WTC11 (cell line): ENCODE measurements around the gene AGAP1. TPM values are rescaled to one million over a fixed set of nuclear protein-coding genes. Genes with fewer than 3 reads are reported as not detected.

Source experiments
- ATAC-seq: fragments of 200-7000 bp; cut with Tn5 transposase; 2 replicates; pipeline ENCODE4 v1.10.0; 2021; ENCODE audit warnings: mild to moderate bottlenecking, moderate library complexity
- CTCF ChIA-PET: fragments of 300-600 bp; sonication (Branson Sonifier 250); formaldehyde crosslinking; loops from one replicate; lab custom pipeline; 2021; ENCODE audit warnings: antibody characterized with exemption; lab: Charles Lee
- POLR2A ChIA-PET: fragments of 350-600 bp; sonication (Branson Sonifier 250); formaldehyde crosslinking; loops from one replicate; lab custom pipeline; 2021; ENCODE audit warnings: antibody characterized with exemption; lab: Charles Lee
- DNase-seq: peaks from one replicate; pipeline ENCODE4 v3.0.0; 2021; ENCODE audit warnings: low spot score
- H3K27ac Mint-ChIP-seq: 2 replicates; pipeline ENCODE4 v1.8.0; 2021; ENCODE audit warnings: mixed read lengths
- H3K27me3 Mint-ChIP-seq: 2 replicates; pipeline ENCODE4 v1.8.0; 2021; ENCODE audit warnings: low read depth, mild to moderate bottlenecking, moderate library complexity, mixed read lengths
- H3K36me3 Mint-ChIP-seq: 2 replicates; pipeline ENCODE4 v1.8.0; 2021; ENCODE audit warnings: mixed read lengths
- H3K4me1 Mint-ChIP-seq: 2 replicates; pipeline ENCODE4 v1.8.0; 2022; ENCODE audit warnings: mixed read lengths
- H3K4me3 Mint-ChIP-seq: 2 replicates; pipeline ENCODE4 v1.8.0; 2021; ENCODE audit warnings: mild to moderate bottlenecking, moderate library complexity, mixed read lengths
- H3K9me3 Mint-ChIP-seq: 2 replicates; pipeline ENCODE4 v1.8.0; 2021; ENCODE audit warnings: mixed read lengths
- ARID4B ChIP-seq: sonication (generic); formaldehyde crosslinking; IDR thresholded peaks from 2 replicates; pipeline ENCODE4 v1.8.0; 2023; ENCODE audit warnings: missing genetic modification reagents, mild to moderate bottlenecking, borderline replicate concordance
- ATF1 ChIP-seq: sonication (generic); formaldehyde crosslinking; IDR thresholded peaks from 2 replicates; pipeline ENCODE4 v1.8.1; 2023; ENCODE audit warnings: mild to moderate bottlenecking, moderate library complexity, missing genetic modification reagents
- ATF3 ChIP-seq: sonication (generic); formaldehyde crosslinking; conservative IDR thresholded peaks from 2 replicates; pipeline ENCODE4 v1.8.1; 2022; ENCODE audit warnings: mild to moderate bottlenecking, missing genetic modification reagents
- ETV6 ChIP-seq: sonication (generic); formaldehyde crosslinking; IDR thresholded peaks from 2 replicates; pipeline ENCODE4 v1.8.1; 2022; ENCODE audit warnings: mild to moderate bottlenecking, missing genetic modification reagents
- FOXK1 ChIP-seq: sonication (generic); formaldehyde crosslinking; IDR thresholded peaks from 2 replicates; pipeline ENCODE4 v1.8.0; 2022; ENCODE audit warnings: mild to moderate bottlenecking, moderate library complexity, missing genetic modification reagents
- GTF2I ChIP-seq: fragments of 250-450 bp; sonication (Bioruptor Pico); conservative IDR thresholded peaks from 2 replicates; pipeline ENCODE4 v1.4.0; 2021; ENCODE audit warnings: mild to moderate bottlenecking
- IRF2 ChIP-seq: sonication (generic); formaldehyde crosslinking; IDR thresholded peaks from 2 replicates; pipeline ENCODE4 v1.8.0; 2022; ENCODE audit warnings: low read depth, missing genetic modification reagents, borderline replicate concordance
- NFE2L1 ChIP-seq: sonication (generic); formaldehyde crosslinking; IDR thresholded peaks from 2 replicates; pipeline ENCODE4 v1.8.1; 2023; ENCODE audit warnings: missing genetic modification reagents
- NFYB ChIP-seq: sonication (generic); formaldehyde crosslinking; conservative IDR thresholded peaks from 2 replicates; pipeline ENCODE4 v1.8.0; 2022; ENCODE audit warnings: low read depth, missing genetic modification reagents
- OVOL2 ChIP-seq: fragments of 250-450 bp; sonication (Bioruptor Pico); IDR thresholded peaks from 2 replicates; pipeline ENCODE4 v1.9.0; 2021; ENCODE audit warnings: mild to moderate bottlenecking, borderline replicate concordance
- SP1 ChIP-seq: sonication (generic); formaldehyde crosslinking; conservative IDR thresholded peaks from 2 replicates; pipeline ENCODE4 v1.8.1; 2022; ENCODE audit warnings: missing genetic modification reagents
- ZNF219 ChIP-seq: sonication (generic); formaldehyde crosslinking; IDR thresholded peaks from 2 replicates; pipeline ENCODE4 v1.8.0; 2023; ENCODE audit warnings: missing genetic modification reagents, mild to moderate bottlenecking, borderline replicate concordance
- ZNF232 ChIP-seq: sonication (generic); formaldehyde crosslinking; IDR thresholded peaks from 2 replicates; pipeline ENCODE4 v1.8.0; 2022; ENCODE audit warnings: mild to moderate bottlenecking, missing genetic modification reagents
- ZNF317 ChIP-seq: sonication (generic); formaldehyde crosslinking; IDR thresholded peaks from 2 replicates; pipeline ENCODE4 v1.8.1; 2023; ENCODE audit warnings: low read depth, mild to moderate bottlenecking, moderate library complexity, missing genetic modification reagents, borderline replicate concordance
- ZNF396 ChIP-seq: fragments of 250-450 bp; sonication (Bioruptor Pico); IDR thresholded peaks from 2 replicates; pipeline ENCODE4 v1.8.0; 2021; ENCODE audit warnings: mild to moderate bottlenecking, moderate library complexity, borderline replicate concordance
- ZNF416 ChIP-seq: fragments of 250-450 bp; sonication (Bioruptor Pico); IDR thresholded peaks from 2 replicates; pipeline ENCODE4 v1.9.0; 2021; ENCODE audit warnings: mild to moderate bottlenecking, inconsistent platforms
- ZNF671 ChIP-seq: fragments of 250-450 bp; sonication (Bioruptor Pico); IDR thresholded peaks from 2 replicates; pipeline ENCODE4 v1.8.0; 2021; ENCODE audit warnings: mild to moderate bottlenecking
- total RNA-seq: library from RNA; stranded (reverse); gene quantifications from 3 replicates; pipeline ENCODE4 v1.2.3, GENCODE V29; 2021
- TF ChIP-seq, protein P1 (sequence below): sonication (generic); formaldehyde crosslinking; IDR thresholded peaks from 2 replicates; pipeline ENCODE4 v1.8.1; 2022; ENCODE audit warnings: low read depth, missing genetic modification reagents, borderline replicate concordance
- TF ChIP-seq, protein P2 (sequence below): fragments of 250-450 bp; sonication (Bioruptor Pico); IDR thresholded peaks from 2 replicates; pipeline ENCODE4 v1.9.0; 2021; ENCODE audit warnings: mild to moderate bottlenecking

The AGAP1 gene
- total RNA-seq, 1 experiment from 2014 or later = 49.3 TPM

DNA sequence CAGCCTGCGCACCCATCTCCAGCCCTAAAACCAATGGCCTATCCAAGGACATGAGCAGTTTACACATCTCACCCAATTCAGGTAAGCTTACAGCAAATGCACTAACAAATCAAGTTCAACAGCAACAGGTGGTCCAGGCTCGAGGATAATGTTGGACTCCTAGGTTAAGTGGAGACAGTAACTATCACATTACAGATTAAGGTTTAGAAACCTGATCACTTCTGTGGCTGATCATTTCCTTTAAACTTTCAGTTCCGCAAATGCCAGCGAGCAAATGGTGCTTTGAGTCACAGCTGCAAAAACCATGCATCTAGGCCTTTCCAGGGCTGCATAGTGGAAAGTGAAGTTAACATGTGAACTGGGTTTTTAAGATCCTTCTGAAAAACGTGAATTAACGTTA is 415.0 kb downstream of the AGAP1 start:
- Mint-ChIP-seq H3K9me3 (no peaks in the 10 kb centered on the region), H3K36me3 (peaks cover 6% of the 10 kb centered on the region), H3K27ac (no peak overlapping the region), H3K4me1 (peaks cover 11% of the 10 kb centered on the region), H3K4me3 (no peak overlapping the region), H3K27me3 (peaks cover 16% of the 10 kb centered on the region)
- DNase-seq (no peak), ATAC-seq (no peak)
- CTCF ChIA-PET = no interaction called here
- POLR2A ChIA-PET = no interaction called here
- no peak for TF ChIP-seq ZNF219 (CRISPR knock-in tag)
- TF ChIP-seq ETV6 (CRISPR knock-in tag) = no peak
- TF ChIP-seq FOXK1 (CRISPR knock-in tag) = no peak
- TF ChIP-seq ZNF396 = no peak
- TF ChIP-seq IRF2 (CRISPR knock-in tag) = no peak
- TF ChIP-seq ZNF232 = no peak
- TF ChIP-seq ATF1 (CRISPR knock-in tag) = no peak
- no peak for TF ChIP-seq ARID4B (CRISPR knock-in tag)
- TF ChIP-seq, protein P1, sequence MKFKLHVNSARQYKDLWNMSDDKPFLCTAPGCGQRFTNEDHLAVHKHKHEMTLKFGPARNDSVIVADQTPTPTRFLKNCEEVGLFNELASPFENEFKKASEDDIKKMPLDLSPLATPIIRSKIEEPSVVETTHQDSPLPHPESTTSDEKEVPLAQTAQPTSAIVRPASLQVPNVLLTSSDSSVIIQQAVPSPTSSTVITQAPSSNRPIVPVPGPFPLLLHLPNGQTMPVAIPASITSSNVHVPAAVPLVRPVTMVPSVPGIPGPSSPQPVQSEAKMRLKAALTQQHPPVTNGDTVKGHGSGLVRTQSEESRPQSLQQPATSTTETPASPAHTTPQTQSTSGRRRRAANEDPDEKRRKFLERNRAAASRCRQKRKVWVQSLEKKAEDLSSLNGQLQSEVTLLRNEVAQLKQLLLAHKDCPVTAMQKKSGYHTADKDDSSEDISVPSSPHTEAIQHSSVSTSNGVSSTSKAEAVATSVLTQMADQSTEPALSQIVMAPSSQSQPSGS (CRISPR knock-in tag) = no peak
- no peak for TF ChIP-seq ZNF317 (CRISPR knock-in tag)
- TF ChIP-seq ATF3 (CRISPR knock-in tag) = no peak
- no peak for TF ChIP-seq SP1

DNA sequence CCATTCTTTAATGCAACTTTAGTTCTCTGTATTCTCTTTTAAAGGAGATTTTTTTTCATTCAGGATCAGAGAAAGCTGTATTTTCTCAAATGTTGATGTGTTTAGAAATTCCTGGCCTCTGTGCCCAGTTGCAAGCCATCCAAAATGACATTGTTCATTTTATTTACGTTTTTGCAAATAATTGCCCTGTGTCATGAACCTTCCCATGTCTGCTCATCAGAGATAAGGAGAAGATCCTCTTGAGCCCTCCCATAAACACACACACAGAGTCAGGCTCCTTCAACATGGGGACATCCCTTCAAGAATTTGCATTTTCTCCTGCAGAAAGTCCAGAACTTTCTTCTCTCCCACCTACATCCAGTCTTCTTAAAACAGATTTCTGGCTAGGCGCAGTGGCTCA is 415.5 kb downstream of the AGAP1 start:
- POLR2A ChIA-PET = interaction anchor here (0.6 kb wide), 1 partner anchor 849 kb away, joined by 3 read pairs; no protein-coding TSS in a partner anchor
- Mint-ChIP-seq H3K4me3 (no peak overlapping the region), H3K27ac (no peak overlapping the region), H3K9me3 (no peaks in the 10 kb centered on the region), H3K36me3 (peaks cover 7% of the 10 kb centered on the region), H3K27me3 (peaks cover 16% of the 10 kb centered on the region), H3K4me1 (peaks cover 6% of the 10 kb centered on the region)
- DNase-seq (no peak), ATAC-seq (no peak)
- TF ChIP-seq ZNF671 (CRISPR knock-in tag) (no peak), ZNF317 (CRISPR knock-in tag) (no peak), NFE2L1 (CRISPR knock-in tag) (no peak), ZNF416 (CRISPR knock-in tag) (no peak), OVOL2 (CRISPR knock-in tag) (no peak), NFYB (CRISPR knock-in tag) (no peak), GTF2I (CRISPR knock-in tag) (no peak)
- TF ChIP-seq, protein P2, sequence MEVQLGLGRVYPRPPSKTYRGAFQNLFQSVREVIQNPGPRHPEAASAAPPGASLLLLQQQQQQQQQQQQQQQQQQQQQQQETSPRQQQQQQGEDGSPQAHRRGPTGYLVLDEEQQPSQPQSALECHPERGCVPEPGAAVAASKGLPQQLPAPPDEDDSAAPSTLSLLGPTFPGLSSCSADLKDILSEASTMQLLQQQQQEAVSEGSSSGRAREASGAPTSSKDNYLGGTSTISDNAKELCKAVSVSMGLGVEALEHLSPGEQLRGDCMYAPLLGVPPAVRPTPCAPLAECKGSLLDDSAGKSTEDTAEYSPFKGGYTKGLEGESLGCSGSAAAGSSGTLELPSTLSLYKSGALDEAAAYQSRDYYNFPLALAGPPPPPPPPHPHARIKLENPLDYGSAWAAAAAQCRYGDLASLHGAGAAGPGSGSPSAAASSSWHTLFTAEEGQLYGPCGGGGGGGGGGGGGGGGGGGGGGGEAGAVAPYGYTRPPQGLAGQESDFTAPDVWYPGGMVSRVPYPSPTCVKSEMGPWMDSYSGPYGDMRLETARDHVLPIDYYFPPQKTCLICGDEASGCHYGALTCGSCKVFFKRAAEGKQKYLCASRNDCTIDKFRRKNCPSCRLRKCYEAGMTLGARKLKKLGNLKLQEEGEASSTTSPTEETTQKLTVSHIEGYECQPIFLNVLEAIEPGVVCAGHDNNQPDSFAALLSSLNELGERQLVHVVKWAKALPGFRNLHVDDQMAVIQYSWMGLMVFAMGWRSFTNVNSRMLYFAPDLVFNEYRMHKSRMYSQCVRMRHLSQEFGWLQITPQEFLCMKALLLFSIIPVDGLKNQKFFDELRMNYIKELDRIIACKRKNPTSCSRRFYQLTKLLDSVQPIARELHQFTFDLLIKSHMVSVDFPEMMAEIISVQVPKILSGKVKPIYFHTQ (CRISPR knock-in tag) = no peak
- CTCF ChIA-PET = interaction anchor here (1.1 kb wide), 1 partner anchor 27 kb away, joined by 3 read pairs; no protein-coding TSS in a partner anchor
